HL-60 (cell line): ENCODE measurements around the gene SP3.

Source experiments
- DNase-seq, 2 experiments: peaks; one replicate each; pipeline ENCODE4 v3.0.0-alpha.2; 2010 to 2020; ENCODE audit warnings: low read depth in 1 of 2, low spot score in 1 of 2
- H3K27ac ChIP-seq: fragments of 250-450 bp; sonication (Bioruptor Pico); replicated peaks from 2 replicates; pipeline ENCODE4 v1.5.1; 2020; ENCODE audit warnings: mild to moderate bottlenecking, moderate library complexity
- H3K27me3 ChIP-seq: fragments of 250-450 bp; sonication (Bioruptor Pico); 2 replicates; pipeline ENCODE4 v1.5.1; 2021; ENCODE audit warnings: mild to moderate bottlenecking, moderate library complexity; ENCODE audit not compliant: insufficient read depth, poor library complexity, severe bottlenecking
- H3K4me3 ChIP-seq: replicated peaks from 2 replicates; pipeline ENCODE4 v1.5.1; 2011; ENCODE audit warnings: mild to moderate bottlenecking, control low read depth, low read length; ENCODE audit not compliant: insufficient read depth
- CTCF ChIP-seq: IDR thresholded peaks from one replicate; pipeline ENCODE4 v1.5.1; 2011; ENCODE audit warnings: low read length, control low read depth, inconsistent platforms; ENCODE audit not compliant: insufficient read depth
- GABPA ChIP-seq: IDR thresholded peaks from 2 replicates; pipeline ENCODE4 v1.6.1; 2012; ENCODE audit warnings: low read depth
- POLR2AphosphoS5 ChIP-seq: IDR thresholded peaks from 2 replicates; pipeline ENCODE4 v1.6.1; 2012; ENCODE audit warnings: low read depth
- REST ChIP-seq: IDR thresholded peaks from 2 replicates; pipeline ENCODE4 v1.6.1; 2012; ENCODE audit warnings: low read depth; ENCODE audit not compliant: insufficient replicate concordance
- SPI1 ChIP-seq: IDR thresholded peaks from 2 replicates; pipeline ENCODE4 v1.6.1; 2012; ENCODE audit warnings: low read depth, mild to moderate bottlenecking, borderline replicate concordance
- long read RNA-seq: library from polyadenylated mRNA; unstranded; transcript quantifications from one replicate; pipeline ENCODE4 v2.0.0, GENCODE V29; 2020

Gene SP3
- long read RNA-seq, full-length matches to known transcripts, result 175 of 207 reads
- long read RNA-seq, partial matches to known transcripts, result 18 of 207 reads
- long read RNA-seq, other reads (novel, unspliced or antisense), result 14 of 207 reads

- Histone ChIP-seq H3K27me3 (no peaks in the 10 kb centered on the region), H3K27ac (peak within 1 kb of the TSS; percentile 98), H3K4me3 (peak within 1 kb of the TSS; percentile 69)
- peak; percentile 52 for TF ChIP-seq REST
- no peak for TF ChIP-seq CTCF
- TF ChIP-seq SPI1, result peak; percentile 47; the same call in 1 of the 2 replicates
- TF ChIP-seq POLR2AphosphoS5, result peak; percentile 83; the same call in 1 of the 2 replicates
- TF ChIP-seq GABPA, result peak; percentile 87
- DNase-seq, result peak; percentile 88 to 97
These were observed at the start of gene SP3 for GRCh38 chr2:173965372-173966025. SP3 (minus strand) TSS chr2:173965373; CDS start chr2:173965171, 202 bp downstream.

GRCh38 chr2:174014699-174015070, 49.5 kb upstream of the SP3 start:
- TF ChIP-seq GABPA (no peak), SPI1 (no peak), POLR2AphosphoS5 (no peak), CTCF (no peak), REST (no peak)
- DNase-seq, result no peak
- Histone ChIP-seq H3K4me3 (no peak overlapping the region), H3K27ac (no peak overlapping the region), H3K27me3 (no peaks in the 10 kb centered on the region)

- no peak for TF ChIP-seq CTCF
- no peak for TF ChIP-seq REST
- TF ChIP-seq POLR2AphosphoS5, result no peak
- TF ChIP-seq SPI1, result no peak
- TF ChIP-seq GABPA, result no peak
- Histone ChIP-seq H3K27ac (peak overlapping the region; percentile 16; the same call in 1 of the 2 replicates), H3K4me3 (no peak overlapping the region), H3K27me3 (no peaks in the 10 kb centered on the region)
- no peak for DNase-seq
These were observed 49.0 kb upstream of the SP3 start for GRCh38 chr2:174014011-174014698.
